UCSD-AML1 (cell line): ENCODE results near the gene MYBPC1.
"Not testable (repeated sequence)": the region's sequence is repeated elsewhere in the genome, so short reads cannot be mapped to it uniquely, and the experiment has no call there.

Experiments
- DNase-seq: peaks from one replicate; lab custom pipeline; 2025; ENCODE audit not compliant: unreplicated experiment; lab: John Stamatoyannopoulos, UW

The MYBPC1 gene

GRCh38 chr12:101729842-101730241 lies 135.1 kb downstream of the MYBPC1 start:
- DNase-seq = no peak

- no peak for DNase-seq
Measured at GRCh38 chr12:101732318-101732717, 137.5 kb downstream of the MYBPC1 start.

GRCh38 chr12:101733166-101733565 lies 138.4 kb downstream of the MYBPC1 start:
- no peak for DNase-seq

- DNase-seq = not testable (repeated sequence)
Measured at GRCh38 chr12:101734482-101734881, 139.7 kb downstream of the MYBPC1 start.
